NCI-H146 (cell line): ENCODE measurements around the gene TTC28.
"Not testable (repeated sequence)": the region's sequence is repeated elsewhere in the genome, so short reads cannot be mapped to it uniquely, and the experiment has no call there.

Experiments used
- DNase-seq: peaks from one replicate; lab custom pipeline; 2025; lab: John Stamatoyannopoulos, UW

Gene TTC28

GRCh38 chr22:28679611-28680287, at the start of gene TTC28:
TSS of gene TTC28 (minus strand) at chr22:28679840. CDS start at chr22:28679723, 117 bp downstream.
- DNase-seq: peak; percentile 67

GRCh38 chr22:28728621-28729313, 49.1 kb upstream of the TTC28 start:
- DNase-seq: no peak

- no peak for DNase-seq
These were observed 48.4 kb upstream of the TTC28 start for GRCh38 chr22:28728002-28728401.

- no peak for DNase-seq
These were observed 38.4 kb upstream of the TTC28 start for GRCh38 chr22:28718044-28718443.

- no peak for DNase-seq
These were observed 37.0 kb upstream of the TTC28 start for GRCh38 chr22:28716686-28717085.

GRCh38 chr22:28715611-28716010, 36.0 kb upstream of the TTC28 start:
- DNase-seq: no peak

- DNase-seq: no peak
These were observed 34.5 kb upstream of the TTC28 start for GRCh38 chr22:28714043-28714628.

- no peak for DNase-seq
These were observed 32.5 kb upstream of the TTC28 start for GRCh38 chr22:28711820-28712777.

- DNase-seq: no peak
These were observed 31.7 kb upstream of the TTC28 start for GRCh38 chr22:28711341-28711740.

- DNase-seq: no peak
These were observed 31.0 kb upstream of the TTC28 start for GRCh38 chr22:28710576-28711191.

GRCh38 chr22:28710107-28710506, 30.5 kb upstream of the TTC28 start:
- DNase-seq: no peak

- no peak for DNase-seq
These were observed 27.2 kb upstream of the TTC28 start for GRCh38 chr22:28706845-28707244.

GRCh38 chr22:28703436-28703835, 23.8 kb upstream of the TTC28 start:
- DNase-seq: no peak

- no peak for DNase-seq
These were observed 23.3 kb upstream of the TTC28 start for GRCh38 chr22:28702891-28703290.

GRCh38 chr22:28693041-28693760, 13.6 kb upstream of the TTC28 start:
- not testable (repeated sequence) for DNase-seq

GRCh38 chr22:28689796-28690195, 10.2 kb upstream of the TTC28 start:
- DNase-seq: not testable (repeated sequence)

GRCh38 chr22:28682966-28683365, 3.3 kb upstream of the TTC28 start:
- not testable (repeated sequence) for DNase-seq

- not testable (repeated sequence) for DNase-seq
These were observed 1.3 kb upstream of the TTC28 start for GRCh38 chr22:28680813-28681490.

GRCh38 chr22:28678778-28679610, 646 bp downstream of the TTC28 start:
- peak; percentile 54 for DNase-seq
